Right lung (tissue), 5 donors: ENCODE data around the gene FOXP2. TPM values are rescaled to one million over a fixed set of nuclear protein-coding genes. Genes with fewer than 3 reads are reported as not detected.
"Not testable (repeated sequence)": the region's sequence is repeated elsewhere in the genome, so short reads cannot be mapped to it uniquely, and the experiment has no call there.

Source experiments
- DNase-seq, 2 donors: peaks; one replicate each; pipeline ENCODE4 v3.0.0-alpha.2; 2013
- polyA plus RNA-seq, 5 donors: library from polyadenylated mRNA; unstranded; fragments of 120-200 nt; gene quantifications; one replicate each; pipeline versions ENCODE4 v1.2.1 to v1.2.3, GENCODE V29; 2013; ENCODE audit warnings: inconsistent platforms in 1 of 5, low replicate concordance in 1 of 5; ENCODE audit not compliant: insufficient read length in 5 of 5, insufficient read depth in 1 of 5

FOXP2 gene
- polyA plus RNA-seq, 5 donors = 28.5 to 82.1 (median 59.7) TPM

GRCh38 chr7:114497491-114497890, 82.9 kb downstream of the FOXP2 start:
- DNase-seq = not testable (repeated sequence)

- peak in 1 of 2 donors; percentile 23 for DNase-seq
Measured at GRCh38 chr7:114502454-114503254, 88.0 kb downstream of the FOXP2 start.

- DNase-seq = no peak
Measured at GRCh38 chr7:114504586-114504985, 90.0 kb downstream of the FOXP2 start.

GRCh38 chr7:114507381-114507780, 92.8 kb downstream of the FOXP2 start:
- DNase-seq = peak in 1 of 2 donors; percentile 18

- no peak for DNase-seq
Measured at GRCh38 chr7:114508086-114508485, 93.5 kb downstream of the FOXP2 start.

- DNase-seq = not testable (repeated sequence)
Measured at GRCh38 chr7:114510824-114511223, 96.2 kb downstream of the FOXP2 start.

- DNase-seq = peak in 1 of 2 donors; percentile 36
Measured at GRCh38 chr7:114519240-114519639, 104.6 kb downstream of the FOXP2 start.

- no peak for DNase-seq
Measured at GRCh38 chr7:114522081-114522480, 107.5 kb downstream of the FOXP2 start.

- no peak for DNase-seq
Measured at GRCh38 chr7:114527589-114527988, 113.0 kb downstream of the FOXP2 start.

GRCh38 chr7:114530057-114530611, 115.5 kb downstream of the FOXP2 start:
- DNase-seq = no peak

GRCh38 chr7:114531326-114531725, 116.7 kb downstream of the FOXP2 start:
- no peak for DNase-seq

- peak in 1 of 2 donors; percentile 26 for DNase-seq
Measured at GRCh38 chr7:114533131-114533530, 118.5 kb downstream of the FOXP2 start.

- DNase-seq = no peak
Measured at GRCh38 chr7:114534953-114535352, 120.3 kb downstream of the FOXP2 start.

- DNase-seq = peak in 1 of 2 donors; percentile 35
Measured at GRCh38 chr7:114539575-114539974, 125.0 kb downstream of the FOXP2 start.

GRCh38 chr7:114540291-114540690, 125.7 kb downstream of the FOXP2 start:
- DNase-seq = no peak

- not testable (repeated sequence) for DNase-seq
Measured at GRCh38 chr7:114547346-114547745, 132.7 kb downstream of the FOXP2 start.

- no peak for DNase-seq
Measured at GRCh38 chr7:114548081-114548980, 133.7 kb downstream of the FOXP2 start.

- DNase-seq = no peak
Measured at GRCh38 chr7:114554781-114555537, 140.3 kb downstream of the FOXP2 start.

- DNase-seq = no peak
Measured at GRCh38 chr7:114567416-114567815, 152.8 kb downstream of the FOXP2 start.

GRCh38 chr7:114569220-114569619, 154.6 kb downstream of the FOXP2 start:
- DNase-seq = no peak

- peak; percentile 51 to 62 for DNase-seq
Measured at GRCh38 chr7:114574384-114574783, 159.8 kb downstream of the FOXP2 start.

GRCh38 chr7:114575098-114575497, 160.5 kb downstream of the FOXP2 start:
- DNase-seq = no peak
